ENCODE data around the gene AMBRA1.

AMBRA1 gene

GRCh38 chr11:46492532-46492931, 101.3 kb downstream of the AMBRA1 start:
- Histone ChIP-seq H2AFZ (ENCODE audit: low read depth, low read length) (no peak overlapping the region), H3K4me3 (ENCODE audit: low read depth in 1 of 2, low read length in 2 of 2) (no peak overlapping the region), H3K9ac (ENCODE audit: low read depth, low read length) (no peak overlapping the region), H4K20me1 (ENCODE audit: insufficient read depth, low read length) (peaks cover 8% of the 10 kb centered on the region; the same call in 1 of the 2 replicates), H3K4me2 (ENCODE audit: insufficient read depth, low read length) (no peak overlapping the region), H3K27me3 (ENCODE audit: insufficient read depth, low read length, poor library complexity) (no peaks in the 10 kb centered on the region), H3K4me1 (ENCODE audit: insufficient read depth, low read length) (0 out of 2 replicates have a peak, but pooled peaks cover 4% of the 10 kb centered on the region), H3K79me2 (ENCODE audit: insufficient read depth, low read length) (peaks cover 15% of the 10 kb centered on the region; the same call in 1 of the 2 replicates), H3K9me3 (ENCODE audit: insufficient read depth, low read length, severe bottlenecking) (no peaks in the 10 kb centered on the region), H3K27ac (ENCODE audit: low read length) (no peak overlapping the region), H3K36me3 (ENCODE audit: insufficient read depth, low read length) (peaks cover 78% of the 10 kb centered on the region)
- ATAC-seq (ENCODE audit: insufficient read depth, low read depth) (no peak), DNase-seq (no peak)
- TF ChIP-seq EZH2 (IDR thresholded peaks at IDR 0.05; ENCODE audit: borderline replicate concordance, low read depth, low read length, severe bottlenecking): no peak
- TF ChIP-seq, protein P1, sequence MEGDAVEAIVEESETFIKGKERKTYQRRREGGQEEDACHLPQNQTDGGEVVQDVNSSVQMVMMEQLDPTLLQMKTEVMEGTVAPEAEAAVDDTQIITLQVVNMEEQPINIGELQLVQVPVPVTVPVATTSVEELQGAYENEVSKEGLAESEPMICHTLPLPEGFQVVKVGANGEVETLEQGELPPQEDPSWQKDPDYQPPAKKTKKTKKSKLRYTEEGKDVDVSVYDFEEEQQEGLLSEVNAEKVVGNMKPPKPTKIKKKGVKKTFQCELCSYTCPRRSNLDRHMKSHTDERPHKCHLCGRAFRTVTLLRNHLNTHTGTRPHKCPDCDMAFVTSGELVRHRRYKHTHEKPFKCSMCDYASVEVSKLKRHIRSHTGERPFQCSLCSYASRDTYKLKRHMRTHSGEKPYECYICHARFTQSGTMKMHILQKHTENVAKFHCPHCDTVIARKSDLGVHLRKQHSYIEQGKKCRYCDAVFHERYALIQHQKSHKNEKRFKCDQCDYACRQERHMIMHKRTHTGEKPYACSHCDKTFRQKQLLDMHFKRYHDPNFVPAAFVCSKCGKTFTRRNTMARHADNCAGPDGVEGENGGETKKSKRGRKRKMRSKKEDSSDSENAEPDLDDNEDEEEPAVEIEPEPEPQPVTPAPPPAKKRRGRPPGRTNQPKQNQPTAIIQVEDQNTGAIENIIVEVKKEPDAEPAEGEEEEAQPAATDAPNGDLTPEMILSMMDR (IDR thresholded peaks at IDR 0.05; ENCODE audit: borderline replicate concordance, extremely low read depth, low read length, poor library complexity, severe bottlenecking): no peak

DNA sequence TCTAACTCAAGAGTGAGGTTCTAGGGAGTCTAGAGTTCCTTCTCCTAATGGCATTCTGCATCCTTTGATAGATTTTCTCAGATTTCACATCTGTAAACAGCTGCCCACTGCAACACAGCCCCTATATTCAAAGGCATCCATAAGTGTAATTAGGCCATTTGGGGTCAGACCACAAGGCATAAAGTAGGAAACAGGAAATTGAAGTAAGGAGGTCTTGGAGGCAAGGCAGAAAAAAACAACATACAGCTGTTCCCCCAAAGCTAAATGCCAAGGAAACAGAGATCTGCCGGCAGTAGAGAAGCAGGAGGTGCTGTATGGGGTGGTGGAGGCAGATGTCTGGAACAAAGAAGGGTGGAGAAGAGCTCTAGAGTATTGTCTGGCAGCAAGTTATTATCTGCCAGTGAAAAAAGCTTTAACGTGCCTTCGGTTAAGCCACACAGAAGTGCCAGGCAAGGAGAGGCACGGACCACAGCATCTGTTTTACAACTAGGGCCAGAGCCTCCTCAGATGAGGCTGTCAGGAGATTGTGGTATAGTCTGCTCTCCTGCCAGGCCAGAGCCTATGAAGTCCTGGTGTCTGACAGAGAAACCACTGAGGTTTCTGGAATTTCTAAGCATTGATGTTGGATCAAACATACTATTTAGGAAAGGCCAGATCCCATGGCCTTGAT, 102.0 kb downstream of the AMBRA1 start:
- Histone ChIP-seq H3K36me3 (ENCODE audit: insufficient read depth, low read length) (peaks cover 72% of the 10 kb centered on the region), H3K4me2 (ENCODE audit: insufficient read depth, low read length) (no peak overlapping the region), H3K79me2 (ENCODE audit: insufficient read depth, low read length) (peaks cover 10% of the 10 kb centered on the region; the same call in 1 of the 2 replicates), H3K4me1 (ENCODE audit: insufficient read depth, low read length) (0 out of 2 replicates have a peak, but pooled peaks cover 4% of the 10 kb centered on the region), H3K27ac (ENCODE audit: low read length) (no peak overlapping the region; the same call in 1 of the 2 replicates), H3K4me3 (ENCODE audit: low read depth in 1 of 2, low read length in 2 of 2) (no peak overlapping the region), H3K9me3 (ENCODE audit: insufficient read depth, low read length, severe bottlenecking) (no peaks in the 10 kb centered on the region), H2AFZ (ENCODE audit: low read depth, low read length) (no peak overlapping the region), H3K9ac (ENCODE audit: low read depth, low read length) (no peak overlapping the region), H4K20me1 (ENCODE audit: insufficient read depth, low read length) (peaks cover 4% of the 10 kb centered on the region; the same call in 1 of the 2 replicates), H3K27me3 (ENCODE audit: insufficient read depth, low read length, poor library complexity) (no peaks in the 10 kb centered on the region)
- no peak for TF ChIP-seq EZH2 (IDR thresholded peaks at IDR 0.05; ENCODE audit: borderline replicate concordance, low read depth, low read length, severe bottlenecking)
- TF ChIP-seq, protein P1 (IDR thresholded peaks at IDR 0.05; ENCODE audit: borderline replicate concordance, extremely low read depth, low read length, poor library complexity, severe bottlenecking): no peak
- DNase-seq (no peak), ATAC-seq (ENCODE audit: insufficient read depth, low read depth) (peak; percentile 41; the same call in 2 of the 3 replicates)

GRCh38 chr11:46490666-46491065, 103.2 kb downstream of the AMBRA1 start:
- Histone ChIP-seq H3K9me3 (ENCODE audit: insufficient read depth, low read length, severe bottlenecking) (no peaks in the 10 kb centered on the region), H3K4me2 (ENCODE audit: insufficient read depth, low read length) (no peak overlapping the region), H4K20me1 (ENCODE audit: insufficient read depth, low read length) (peaks cover 4% of the 10 kb centered on the region; the same call in 1 of the 2 replicates), H3K9ac (ENCODE audit: low read depth, low read length) (no peak overlapping the region), H3K4me3 (ENCODE audit: low read depth in 1 of 2, low read length in 2 of 2) (no peak overlapping the region), H3K27me3 (ENCODE audit: insufficient read depth, low read length, poor library complexity) (no peaks in the 10 kb centered on the region), H3K79me2 (ENCODE audit: insufficient read depth, low read length) (peaks cover 16% of the 10 kb centered on the region), H3K27ac (ENCODE audit: low read length) (no peak overlapping the region), H2AFZ (ENCODE audit: low read depth, low read length) (no peak overlapping the region), H3K4me1 (ENCODE audit: insufficient read depth, low read length) (0 out of 2 replicates have a peak, but pooled peaks cover 4% of the 10 kb centered on the region), H3K36me3 (ENCODE audit: insufficient read depth, low read length) (peaks cover 65% of the 10 kb centered on the region)
- TF ChIP-seq EZH2 (IDR thresholded peaks at IDR 0.05; ENCODE audit: borderline replicate concordance, low read depth, low read length, severe bottlenecking): no peak
- TF ChIP-seq, protein P1 (IDR thresholded peaks at IDR 0.05; ENCODE audit: borderline replicate concordance, extremely low read depth, low read length, poor library complexity, severe bottlenecking): no peak
- ATAC-seq (ENCODE audit: insufficient read depth, low read depth) (no peak), DNase-seq (no peak)
